CD4-positive, alpha-beta memory T cell (primary cell): ENCODE results near the gene KRTAP13-2. TPM values are rescaled to one million over a fixed set of nuclear protein-coding genes. Genes with fewer than 3 reads are reported as not detected.
A peak's percentile ranks its signal among the peaks of the same experiment; 100 is the strongest.

Experiments used
- CTCF ChIA-PET: fragments of 350-600 bp; sonication (Branson Sonifier 250); formaldehyde crosslinking; loops from one replicate; lab custom pipeline; 2021; ENCODE audit warnings: inconsistent platforms; ENCODE audit not compliant: partially characterized antibody; lab: Charles Lee
- POLR2A ChIA-PET: fragments of 350-600 bp; sonication (Branson Sonifier 250); formaldehyde crosslinking; loops from one replicate; lab custom pipeline; 2021; ENCODE audit not compliant: partially characterized antibody; lab: Charles Lee
- DNase-seq, 5 donors: peaks; one replicate each; pipeline versions ENCODE4 v3.0.0 to v3.0.0-alpha.2; 2020 to 2022; ENCODE audit warnings: mixed read lengths in 1 of 5
- H3K27ac ChIP-seq: one replicate; pipeline ENCODE4 v1.7.0; 2013; ENCODE audit warnings: low read depth, low read length
- H3K27me3 ChIP-seq: 2 replicates; pipeline ENCODE4 v1.7.0; 2013; ENCODE audit warnings: mild to moderate bottlenecking, low read length, moderate library complexity; ENCODE audit not compliant: insufficient read depth
- H3K36me3 ChIP-seq: 2 replicates; pipeline ENCODE4 v1.7.0; 2013; ENCODE audit warnings: mild to moderate bottlenecking, low read length, moderate library complexity; ENCODE audit not compliant: insufficient read depth
- H3K4me1 ChIP-seq: 2 replicates; pipeline ENCODE4 v1.7.0; 2013; ENCODE audit warnings: mild to moderate bottlenecking, low read length, moderate library complexity; ENCODE audit not compliant: insufficient read depth
- H3K4me3 ChIP-seq, 2 donors: one replicate each; pipeline ENCODE4 v1.7.0; 2013; ENCODE audit warnings: low read length in 2 of 2, mild to moderate bottlenecking in 1 of 2
- H3K9me3 ChIP-seq, 2 donors: one replicate each; pipeline ENCODE4 v1.7.0; 2013; ENCODE audit warnings: low read length in 2 of 2, control low read depth in 1 of 2; ENCODE audit not compliant: control insufficient read depth in 1 of 2
- H3K27ac Mint-ChIP-seq, 7 donors: one replicate each; pipeline ENCODE4 v1.8.0; 2020 to 2021; ENCODE audit warnings: mixed read lengths in 7 of 7, mild to moderate bottlenecking in 6 of 7, inconsistent platforms in 3 of 7, moderate library complexity in 3 of 7
- H3K27me3 Mint-ChIP-seq, 2 donors: one replicate each; pipeline ENCODE4 v1.8.0; 2020 to 2021; ENCODE audit warnings: mixed read lengths in 2 of 2
- H3K36me3 Mint-ChIP-seq, 2 donors: one replicate each; pipeline ENCODE4 v1.8.0; 2020 to 2021; ENCODE audit warnings: mixed read lengths in 2 of 2, inconsistent platforms in 1 of 2, mild to moderate bottlenecking in 1 of 2
- H3K4me1 Mint-ChIP-seq, 4 donors: one replicate each; pipeline ENCODE4 v1.8.0; 2020 to 2021; ENCODE audit warnings: mixed read lengths in 4 of 4, mild to moderate bottlenecking in 1 of 4
- H3K4me3 Mint-ChIP-seq, 8 donors: one replicate each; pipeline ENCODE4 v1.8.0; 2020 to 2021; ENCODE audit warnings: mixed read lengths in 8 of 8, mild to moderate bottlenecking in 7 of 8, moderate library complexity in 6 of 8, inconsistent platforms in 3 of 8
- H3K9me3 Mint-ChIP-seq, 8 donors: one replicate each; pipeline ENCODE4 v1.8.0; 2020 to 2021; ENCODE audit warnings: mixed read lengths in 8 of 8, mild to moderate bottlenecking in 5 of 8, inconsistent platforms in 3 of 8, moderate library complexity in 1 of 8
- intact Hi-C: fragments of 100-400 bp; cut with micrococcal nuclease; formaldehyde crosslinking; loops from one replicate; pipeline ENCODE4 v1.15.1; 2023
- polyA plus RNA-seq, 2 donors: library from polyadenylated mRNA; unstranded; fragments of 300-500 nt; fragmentation: Illumina TruSeq; gene quantifications; one replicate each; pipeline ENCODE4 v1.2.3, GENCODE V29; 2021
- total RNA-seq, 2 experiments: library from RNA; stranded (reverse); gene quantifications; one replicate each; pipeline ENCODE4 v1.2.3, GENCODE V29; 2021

The KRTAP13-2 gene
- total and polyA plus RNA-seq, 4 experiments from 2014 or later: not detected

DNA sequence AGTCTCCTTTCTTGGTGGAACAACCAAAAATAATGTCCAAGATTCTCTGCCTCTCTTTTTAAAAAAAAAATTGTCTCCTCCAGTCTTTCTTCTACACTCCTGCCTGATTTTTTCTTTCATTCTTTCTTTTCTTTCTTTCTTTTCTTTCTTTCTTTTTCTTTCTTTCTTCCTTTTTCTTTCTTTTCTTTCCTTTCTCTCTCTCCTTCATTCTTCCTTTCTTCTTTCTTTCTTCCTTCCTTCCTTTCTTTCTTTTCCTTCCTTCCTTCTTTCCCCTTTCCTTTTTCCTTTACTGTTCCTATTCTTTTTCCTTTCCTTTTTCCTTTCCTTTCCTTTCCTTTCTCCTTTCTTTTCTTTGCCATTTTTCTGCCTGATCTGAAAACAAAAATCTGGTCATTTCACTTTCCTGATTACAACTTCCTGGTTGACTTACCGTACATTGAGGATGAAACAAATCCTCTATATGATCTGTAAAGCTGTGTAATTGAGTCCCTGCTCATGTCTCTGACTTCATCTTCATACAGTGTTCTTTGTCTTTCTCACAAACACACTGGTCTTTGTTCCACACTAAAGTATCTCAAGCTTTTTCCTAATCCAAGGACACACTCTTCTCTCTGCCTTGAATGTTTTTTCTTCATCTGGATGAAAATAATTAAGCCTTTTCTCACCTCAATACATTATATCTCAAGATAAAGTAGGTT lies 17.6 kb downstream of the KRTAP13-2 start:
- Histone ChIP-seq H3K9me3 (no peaks in the 10 kb centered on the region), H3K27ac (no peak overlapping the region), H3K36me3 (no peaks in the 10 kb centered on the region), H3K4me3 (no peak overlapping the region), H3K4me1 (no peaks in the 10 kb centered on the region), H3K27me3 (no peaks in the 10 kb centered on the region)
- Mint-ChIP-seq H3K27me3 (peaks cover 0 to 2% of the 10 kb centered on the region in 2 donors), H3K9me3 (peaks cover 0 to 3% (median 0%) of the 10 kb centered on the region in 8 donors), H3K4me3 (no peak overlapping the region), H3K36me3 (no peaks in the 10 kb centered on the region), H3K27ac (no peak overlapping the region), H3K4me1 (no peaks in the 10 kb centered on the region)
- no peak for DNase-seq
- intact Hi-C loops: no loop called here
- CTCF ChIA-PET: no interaction called here
- POLR2A ChIA-PET: no interaction called here

DNA sequence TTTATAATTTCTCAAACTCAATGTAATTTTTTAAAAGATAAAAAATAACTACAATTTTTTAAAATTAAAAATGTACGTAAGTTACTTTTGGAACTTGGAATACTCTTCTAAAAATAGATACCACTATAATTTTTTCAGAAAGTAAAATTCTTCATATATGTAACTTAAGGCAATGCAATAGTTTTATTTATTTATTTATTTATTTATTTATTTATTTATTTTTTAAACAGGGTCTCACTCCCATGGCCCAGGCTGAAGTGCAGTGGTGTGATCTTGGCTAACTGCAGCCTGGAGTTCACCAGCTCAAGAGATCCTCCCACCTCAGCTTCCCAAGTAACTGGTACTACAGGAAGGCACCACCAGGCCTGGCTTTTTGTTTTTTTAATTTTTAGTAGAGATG lies 20.5 kb downstream of the KRTAP13-2 start:
- Histone ChIP-seq H3K36me3 (no peaks in the 10 kb centered on the region), H3K27me3 (no peaks in the 10 kb centered on the region), H3K27ac (no peak overlapping the region), H3K4me3 (no peak overlapping the region), H3K4me1 (no peaks in the 10 kb centered on the region), H3K9me3 (no peaks in the 10 kb centered on the region)
- Mint-ChIP-seq H3K36me3 (no peaks in the 10 kb centered on the region), H3K4me3 (no peak overlapping the region), H3K27me3 (peaks cover 0 to 2% of the 10 kb centered on the region in 2 donors), H3K9me3 (peaks cover 0 to 3% (median 0%) of the 10 kb centered on the region in 8 donors), H3K4me1 (no peaks in the 10 kb centered on the region), H3K27ac (no peak overlapping the region)
- ChIA-PET POLR2A (no interaction called here), CTCF (interaction anchor here (1.4 kb wide), 1 partner anchor 10 kb away, joined by 4 read pairs; no protein-coding TSS in a partner anchor)
- intact Hi-C loops: no loop called here
- no peak for DNase-seq

DNA sequence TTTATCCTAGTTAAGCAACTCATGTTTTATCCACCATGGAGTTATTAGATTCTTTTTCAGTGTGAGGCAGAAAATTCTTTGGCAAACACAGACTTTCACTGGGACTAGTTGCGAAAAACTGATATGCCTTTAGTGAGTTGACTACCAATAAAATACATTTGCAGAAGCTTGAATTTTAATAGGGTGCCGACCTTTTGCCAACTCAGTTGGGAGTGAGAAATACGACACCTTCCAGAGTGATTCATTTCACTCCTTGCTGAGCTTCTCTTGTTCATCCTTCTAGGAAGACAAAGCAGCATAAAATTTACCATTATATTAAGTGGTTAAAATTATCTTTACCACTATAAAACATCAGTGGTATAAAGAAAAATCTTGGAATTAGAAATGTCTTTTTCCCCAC lies 22.5 kb downstream of the KRTAP13-2 start:
- Histone ChIP-seq H3K27ac (no peak overlapping the region), H3K4me3 (no peak overlapping the region), H3K4me1 (no peaks in the 10 kb centered on the region), H3K9me3 (no peaks in the 10 kb centered on the region), H3K27me3 (no peaks in the 10 kb centered on the region), H3K36me3 (no peaks in the 10 kb centered on the region)
- no peaks in the 10 kb centered on the region for H3K36me3 Mint-ChIP-seq
- peaks cover 1% of the 10 kb centered on the region in 2 donors for H3K27me3 Mint-ChIP-seq
- no peaks in the 10 kb centered on the region for H3K4me1 Mint-ChIP-seq
- ChIA-PET POLR2A (no interaction called here), CTCF (no interaction called here)
- H3K27ac Mint-ChIP-seq: no peak overlapping the region
- peaks cover 0 to 3% (median 0%) of the 10 kb centered on the region in 8 donors for H3K9me3 Mint-ChIP-seq
- no peak overlapping the region for H3K4me3 Mint-ChIP-seq
- no peak for DNase-seq
- intact Hi-C loops: no loop called here

DNA sequence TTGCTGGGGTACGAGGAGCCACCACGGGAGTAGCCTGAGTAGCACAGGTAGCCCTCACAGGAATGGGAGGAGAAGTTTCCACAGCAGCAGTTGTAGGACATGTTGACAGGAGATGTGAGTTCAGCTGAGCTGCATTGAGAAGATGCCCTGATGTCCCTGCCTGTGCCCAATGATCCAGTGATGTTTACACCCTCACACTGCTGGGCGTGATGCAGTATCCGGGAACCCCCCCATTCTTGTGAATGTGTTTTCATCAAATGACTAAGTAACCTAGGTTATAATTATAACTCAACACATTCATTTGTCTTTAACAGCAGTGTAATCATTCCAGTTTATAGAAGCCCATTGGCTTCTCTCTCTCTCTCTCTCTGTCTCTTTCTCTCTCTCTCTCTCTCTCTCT lies 23.6 kb downstream of the KRTAP13-2 start, which contains the start of gene KRTAP23-1:
TSS of gene KRTAP23-1 (minus strand) at position 101 of the 400 bp plus-strand sequence. CDS start at position 101, 0 bp downstream.
- Mint-ChIP-seq H3K27me3 (peaks cover 0 to 1% of the 10 kb centered on the region in 2 donors), H3K36me3 (no peaks in the 10 kb centered on the region), H3K27ac (no peak within 1 kb of the TSS), H3K4me1 (no peaks in the 10 kb centered on the region), H3K4me3 (no peak within 1 kb of the TSS), H3K9me3 (peaks cover 0 to 3% (median 0%) of the 10 kb centered on the region in 8 donors)
- Histone ChIP-seq H3K36me3 (no peaks in the 10 kb centered on the region), H3K27ac (no peak within 1 kb of the TSS), H3K27me3 (no peaks in the 10 kb centered on the region), H3K4me1 (no peaks in the 10 kb centered on the region), H3K4me3 (no peak within 1 kb of the TSS), H3K9me3 (no peaks in the 10 kb centered on the region)
- CTCF ChIA-PET: interaction anchor here (0.8 kb wide), 1 partner anchor 11 kb away, joined by 4 read pairs; the partner anchor contains the start of gene KRTAP27-1
- intact Hi-C loops: no loop called here
- POLR2A ChIA-PET: no interaction called here
- DNase-seq: no peak

DNA sequence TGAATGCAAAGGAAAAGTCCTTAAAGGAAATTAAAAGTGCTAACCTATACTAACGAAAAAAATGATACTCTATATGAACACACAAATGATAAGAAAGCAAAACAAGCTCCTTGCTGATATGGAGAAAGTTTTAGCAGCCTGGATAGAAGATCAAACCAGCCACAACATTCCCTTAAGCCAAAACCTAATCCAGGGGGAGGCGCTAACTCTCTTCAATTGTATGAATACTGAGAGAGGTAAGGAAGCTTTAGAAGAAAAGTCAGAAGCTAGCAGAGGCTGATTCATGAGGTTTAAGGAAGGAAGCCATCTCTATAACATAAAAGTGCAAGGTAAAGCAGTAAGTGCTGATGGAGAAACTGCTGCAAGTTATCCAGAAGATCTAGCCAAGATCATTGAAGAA lies 27.1 kb downstream of the KRTAP13-2 start:
- H3K9me3 Mint-ChIP-seq: peaks cover 0 to 5% (median 0%) of the 10 kb centered on the region in 8 donors
- ChIA-PET POLR2A (interaction anchor here (0.6 kb wide), 1 partner anchor 29 kb away, joined by 3 read pairs; no protein-coding TSS in a partner anchor), CTCF (no interaction called here)
- intact Hi-C loops: no loop called here
- H3K27me3 ChIP-seq: no peaks in the 10 kb centered on the region
- H3K4me3 ChIP-seq: no peak overlapping the region
- no peaks in the 10 kb centered on the region for H3K4me1 Mint-ChIP-seq
- H3K4me1 ChIP-seq: no peaks in the 10 kb centered on the region
- no peak overlapping the region for H3K27ac Mint-ChIP-seq
- H3K27me3 Mint-ChIP-seq: peaks cover 0 to 3% of the 10 kb centered on the region in 2 donors
- no peaks in the 10 kb centered on the region for H3K9me3 ChIP-seq
- H3K36me3 ChIP-seq: no peaks in the 10 kb centered on the region
- DNase-seq: no peak
- no peak overlapping the region for H3K4me3 Mint-ChIP-seq
- H3K27ac ChIP-seq: no peak overlapping the region
- no peaks in the 10 kb centered on the region for H3K36me3 Mint-ChIP-seq

DNA sequence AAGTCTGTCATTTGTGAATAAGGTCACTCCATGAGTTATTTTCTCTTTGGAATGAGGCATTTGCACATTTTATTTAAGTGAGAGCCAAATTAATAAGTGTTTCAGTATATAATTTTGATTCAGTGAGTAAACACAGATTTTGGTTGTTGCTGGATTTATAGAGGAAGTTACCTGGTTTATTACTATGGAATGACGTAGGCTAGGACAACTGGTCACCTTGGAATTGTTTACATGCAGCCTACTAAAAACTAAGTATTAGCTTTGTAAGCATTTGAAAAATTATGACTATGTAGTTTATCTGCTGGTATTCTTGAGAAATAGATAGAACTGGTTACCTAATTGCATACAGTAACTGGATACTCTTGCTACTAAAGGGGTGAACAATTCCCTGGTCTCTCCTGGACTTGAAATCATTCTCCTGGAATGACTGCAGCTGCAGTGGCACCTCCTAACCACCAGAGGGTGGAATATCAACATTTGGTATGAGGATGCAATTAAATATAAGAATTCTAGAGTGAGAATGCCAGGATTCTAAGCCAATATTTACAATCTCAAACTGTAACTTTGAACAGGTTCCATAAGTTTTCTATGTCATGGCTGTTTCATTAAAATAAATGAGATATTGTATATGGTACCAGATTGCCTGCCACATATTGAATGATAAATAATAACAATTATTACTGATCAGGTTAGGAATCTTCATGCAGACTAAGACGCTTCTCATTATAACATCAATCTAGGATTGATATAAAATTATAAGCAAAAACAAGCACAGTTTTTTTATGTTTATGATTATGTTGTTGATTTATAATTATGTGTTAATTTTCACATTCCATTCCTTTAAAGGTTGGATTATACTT lies 31.1 kb downstream of the KRTAP13-2 start:
- peak in 3 of 5 donors; percentile 4 to 16 (median 16) for DNase-seq
- Histone ChIP-seq H3K4me1 (no peaks in the 10 kb centered on the region), H3K4me3 (no peak overlapping the region), H3K9me3 (no peaks in the 10 kb centered on the region), H3K36me3 (no peaks in the 10 kb centered on the region), H3K27me3 (no peaks in the 10 kb centered on the region), H3K27ac (no peak overlapping the region)
- ChIA-PET POLR2A (no interaction called here), CTCF (interaction anchor here (0.6 to 1.1 kb wide), 4 partner anchors 11 to 747 kb away, joined by 3 to 4 read pairs (median 4); partner anchors contain the start of gene KRTAP26-1)
- peaks cover 0 to 4% (median 0%) of the 10 kb centered on the region in 8 donors for H3K9me3 Mint-ChIP-seq
- peaks cover 0 to 2% of the 10 kb centered on the region in 2 donors for H3K27me3 Mint-ChIP-seq
- intact Hi-C loops: no loop called here
- H3K27ac Mint-ChIP-seq: no peak overlapping the region
- H3K4me3 Mint-ChIP-seq: no peak overlapping the region
- no peaks in the 10 kb centered on the region for H3K36me3 Mint-ChIP-seq
- no peaks in the 10 kb centered on the region for H3K4me1 Mint-ChIP-seq

DNA sequence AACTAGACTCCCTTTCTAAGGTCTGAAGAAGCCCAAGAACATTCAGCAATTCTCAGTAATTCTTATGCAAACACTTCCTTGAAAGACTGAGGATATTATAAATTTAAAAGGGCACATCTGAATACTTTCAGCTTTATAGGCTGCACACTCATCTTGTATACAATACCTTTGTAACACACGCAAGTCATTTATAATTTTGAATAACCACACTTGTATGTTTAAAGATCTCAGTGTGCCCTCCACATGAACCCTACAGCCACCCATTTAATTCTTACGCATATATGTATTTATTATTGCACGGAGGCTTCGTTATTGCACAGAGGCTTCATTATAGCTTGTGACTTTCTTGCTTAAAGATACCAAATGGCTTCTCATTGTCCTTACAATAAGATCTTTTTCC lies 33.4 kb downstream of the KRTAP13-2 start:
- intact Hi-C loops: no loop called here
- H3K4me1 Mint-ChIP-seq: no peaks in the 10 kb centered on the region
- DNase-seq: no peak
- H3K36me3 ChIP-seq: no peaks in the 10 kb centered on the region
- ChIA-PET CTCF (interaction anchor here (0.7 to 1.4 kb wide), 2 partner anchors 18 to 750 kb away, joined by 4 to 5 read pairs; no protein-coding TSS in a partner anchor), POLR2A (no interaction called here)
- no peak overlapping the region for H3K27ac ChIP-seq
- no peaks in the 10 kb centered on the region for H3K4me1 ChIP-seq
- no peaks in the 10 kb centered on the region for H3K36me3 Mint-ChIP-seq
- H3K9me3 Mint-ChIP-seq: peaks cover 0 to 2% (median 0%) of the 10 kb centered on the region in 8 donors
- no peak overlapping the region for H3K4me3 Mint-ChIP-seq
- H3K9me3 ChIP-seq: no peaks in the 10 kb centered on the region
- H3K27me3 ChIP-seq: no peaks in the 10 kb centered on the region
- H3K27ac Mint-ChIP-seq: no peak overlapping the region
- peaks cover 0 to 2% of the 10 kb centered on the region in 2 donors for H3K27me3 Mint-ChIP-seq
- no peak overlapping the region for H3K4me3 ChIP-seq
